Diencephalon (tissue), 1 donor: ENCODE data around the gene TRMT10C. TPM values are rescaled to one million over a fixed set of nuclear protein-coding genes. Genes with fewer than 3 reads are reported as not detected.

ENCODE experiments used
- small RNA-seq: library from RNA; depleted of rRNA; stranded (forward); fragments of <200 nt; gene quantifications from one replicate; pipeline ENCODE3, GENCODE V24; 2014
- total RNA-seq: library from RNA; depleted of rRNA; stranded (reverse); fragments of >200 nt; gene quantifications from one replicate; pipeline ENCODE4 v1.2.3, GENCODE V29; 2014

Gene TRMT10C
- 38.1 TPM for total RNA-seq

GRCh38 chr3:101561630-101562328 is at the start of gene TRMT10C:
TRMT10C (plus strand) TSS chr3:101561868; CDS start chr3:101564782, 2,914 bp downstream.

GRCh38 chr3:101512646-101513418 is 48.8 kb upstream of the TRMT10C start, which contains the start of gene SENP7:
SENP7 (minus strand) TSS chr3:101513212; CDS start chr3:101513130, 82 bp downstream.

GRCh38 chr3:101573449-101574387 is 12.1 kb downstream of the TRMT10C start, which contains the start of gene PCNP:
PCNP (plus strand) TSS chr3:101574180; CDS start chr3:101574216, 36 bp downstream.

Small RNAs within 50 kb of the gene (small RNA-seq; reads per million reads assigned to genes)
- not detected for gene RNU6-1256P

Other genes starting within 250 kb of the TRMT10C start
- gene IMPG2, start 241.3 kb upstream of the TRMT10C start, total RNA-seq: 6.9 TPM
- 75.0 TPM for gene SENP7, start 48.7 kb upstream of the TRMT10C start, total RNA-seq
- gene PCNP, start 12.3 kb downstream of the TRMT10C start, total RNA-seq: 142 TPM
- gene ZBTB11, start 115.3 kb downstream of the TRMT10C start, total RNA-seq: 43.1 TPM
- gene RPL24, start 124.8 kb downstream of the TRMT10C start, total RNA-seq: 2,721 TPM
- 61.4 TPM for gene CEP97, start 162.7 kb downstream of the TRMT10C start, total RNA-seq
- gene NXPE3, start 217.3 kb downstream of the TRMT10C start, total RNA-seq: 24.0 TPM